Right lobe of liver (tissue), 6 donors: Measurements from ENCODE around the gene MRC2. TPM values are rescaled to one million over a fixed set of nuclear protein-coding genes. Genes with fewer than 3 reads are reported as not detected.

ENCODE experiments used
- ATAC-seq, 4 donors: fragments of 200-7000 bp; cut with Tn5 transposase; one replicate each; pipeline ENCODE4 v1.9.1; 2020; ENCODE audit warnings: mild to moderate bottlenecking in 4 of 4, moderate library complexity in 4 of 4
- DNase-seq, 3 donors: peaks; one replicate each; pipeline ENCODE4 v3.0.0-alpha.2; 2020
- H3K27ac ChIP-seq, 3 donors: fragments of 200-600 bp; one replicate each; pipeline ENCODE4 v1.8.0; 2022
- H3K27me3 ChIP-seq, 2 donors: fragments of 200-600 bp; one replicate each; pipeline ENCODE4 v1.8.0; 2022
- H3K36me3 ChIP-seq, 4 donors: fragments of 200-600 bp; sonication (generic) in 1 of 4; one replicate each; pipeline versions ENCODE4 v1.5.1 to v1.8.0; 2017 to 2022; ENCODE audit warnings: control low read depth in 1 of 4
- H3K4me1 ChIP-seq, 4 donors: fragments of 200-600 bp; sonication (generic) in 1 of 4; one replicate each; pipeline versions ENCODE4 v1.5.1 to v1.8.0; 2017 to 2022; ENCODE audit warnings: control low read depth in 1 of 4
- H3K4me3 ChIP-seq, 3 donors: fragments of 200-600 bp; one replicate each; pipeline ENCODE4 v1.8.0; 2022
- H3K9me3 ChIP-seq, 4 donors: fragments of 200-600 bp; sonication (generic) in 1 of 4; one replicate each; pipeline versions ENCODE4 v1.5.1 to v1.8.0; 2017 to 2022; ENCODE audit warnings: control low read depth in 1 of 4
- POLR2A ChIP-seq: fragments of 450-650 bp; IDR thresholded peaks from one replicate; pipeline ENCODE4 v1.6.1; 2017; ENCODE audit warnings: antibody characterized with exemption, mild to moderate bottlenecking
- WGBS: methylation state at CpG from one replicate; pipeline ENCODE4 v1.1.6; 2018; ENCODE audit warnings: low coverage, low lambda C conversion rate; ENCODE audit not compliant: insufficient coverage; ENCODE audit errors: missing lambda C conversion rate; 5-methylcytosine and 5-hydroxymethylcytosine counted together
- intact Hi-C, 2 donors: fragments of 100-400 bp; cut with DNase I; formaldehyde crosslinking; loops; one replicate each; pipeline versions ENCODE4 v1.11.2 to v1.14.1; 2022
- long read RNA-seq: library from polyadenylated mRNA; unstranded; transcript quantifications from one replicate; pipeline ENCODE4 v2.0.0, GENCODE V29; 2019
- total RNA-seq, 6 experiments: library from RNA; depleted of rRNA in 2 of 6; stranded (reverse); fragments of >200 nt in 2 of 6; fragmentation: NEBNext Ultra II Directional in 3 of 6; extraction: Animal tissue kit (Norgen Biotek cat#: 25700) in 3 of 6; gene quantifications; one replicate each; pipeline versions ENCODE4 v1.1.0 to v1.2.4, GENCODE V29; 2016 to 2023
- TF ChIP-seq, protein P1 (sequence below), 4 donors: fragments of 200-600 bp in 3 of 4; fragments of 450-650 bp in 1 of 4; IDR thresholded peaks; one replicate each; pipeline versions ENCODE4 v1.5.1 to v1.8.0; 2016 to 2022; ENCODE audit warnings: antibody characterized with exemption in 4 of 4, mild to moderate bottlenecking in 2 of 4
- donor health status: DM: no; HTN: yes; CAD: no.
- donor health status: DM: no; HTN: no; CAD: no.
- donor health status: DM: no; HTN: no; CAD: no.
- donor health status: DM: no; HTN: yes; CAD: no.
- donor health status: DM: no; HTN: yes; CAD: no.

The MRC2 gene, protein sequence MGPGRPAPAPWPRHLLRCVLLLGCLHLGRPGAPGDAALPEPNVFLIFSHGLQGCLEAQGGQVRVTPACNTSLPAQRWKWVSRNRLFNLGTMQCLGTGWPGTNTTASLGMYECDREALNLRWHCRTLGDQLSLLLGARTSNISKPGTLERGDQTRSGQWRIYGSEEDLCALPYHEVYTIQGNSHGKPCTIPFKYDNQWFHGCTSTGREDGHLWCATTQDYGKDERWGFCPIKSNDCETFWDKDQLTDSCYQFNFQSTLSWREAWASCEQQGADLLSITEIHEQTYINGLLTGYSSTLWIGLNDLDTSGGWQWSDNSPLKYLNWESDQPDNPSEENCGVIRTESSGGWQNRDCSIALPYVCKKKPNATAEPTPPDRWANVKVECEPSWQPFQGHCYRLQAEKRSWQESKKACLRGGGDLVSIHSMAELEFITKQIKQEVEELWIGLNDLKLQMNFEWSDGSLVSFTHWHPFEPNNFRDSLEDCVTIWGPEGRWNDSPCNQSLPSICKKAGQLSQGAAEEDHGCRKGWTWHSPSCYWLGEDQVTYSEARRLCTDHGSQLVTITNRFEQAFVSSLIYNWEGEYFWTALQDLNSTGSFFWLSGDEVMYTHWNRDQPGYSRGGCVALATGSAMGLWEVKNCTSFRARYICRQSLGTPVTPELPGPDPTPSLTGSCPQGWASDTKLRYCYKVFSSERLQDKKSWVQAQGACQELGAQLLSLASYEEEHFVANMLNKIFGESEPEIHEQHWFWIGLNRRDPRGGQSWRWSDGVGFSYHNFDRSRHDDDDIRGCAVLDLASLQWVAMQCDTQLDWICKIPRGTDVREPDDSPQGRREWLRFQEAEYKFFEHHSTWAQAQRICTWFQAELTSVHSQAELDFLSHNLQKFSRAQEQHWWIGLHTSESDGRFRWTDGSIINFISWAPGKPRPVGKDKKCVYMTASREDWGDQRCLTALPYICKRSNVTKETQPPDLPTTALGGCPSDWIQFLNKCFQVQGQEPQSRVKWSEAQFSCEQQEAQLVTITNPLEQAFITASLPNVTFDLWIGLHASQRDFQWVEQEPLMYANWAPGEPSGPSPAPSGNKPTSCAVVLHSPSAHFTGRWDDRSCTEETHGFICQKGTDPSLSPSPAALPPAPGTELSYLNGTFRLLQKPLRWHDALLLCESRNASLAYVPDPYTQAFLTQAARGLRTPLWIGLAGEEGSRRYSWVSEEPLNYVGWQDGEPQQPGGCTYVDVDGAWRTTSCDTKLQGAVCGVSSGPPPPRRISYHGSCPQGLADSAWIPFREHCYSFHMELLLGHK (N-terminal part only)
- 1 to 10 TPM; 1.7 to 7.4 (median 3.8) TPM for total RNA-seq
- long read RNA-seq, partial matches to known transcripts, result 1 of 1 reads
- long read RNA-seq, other reads (novel, unspliced or antisense), result 0 of 1 reads

DNA sequence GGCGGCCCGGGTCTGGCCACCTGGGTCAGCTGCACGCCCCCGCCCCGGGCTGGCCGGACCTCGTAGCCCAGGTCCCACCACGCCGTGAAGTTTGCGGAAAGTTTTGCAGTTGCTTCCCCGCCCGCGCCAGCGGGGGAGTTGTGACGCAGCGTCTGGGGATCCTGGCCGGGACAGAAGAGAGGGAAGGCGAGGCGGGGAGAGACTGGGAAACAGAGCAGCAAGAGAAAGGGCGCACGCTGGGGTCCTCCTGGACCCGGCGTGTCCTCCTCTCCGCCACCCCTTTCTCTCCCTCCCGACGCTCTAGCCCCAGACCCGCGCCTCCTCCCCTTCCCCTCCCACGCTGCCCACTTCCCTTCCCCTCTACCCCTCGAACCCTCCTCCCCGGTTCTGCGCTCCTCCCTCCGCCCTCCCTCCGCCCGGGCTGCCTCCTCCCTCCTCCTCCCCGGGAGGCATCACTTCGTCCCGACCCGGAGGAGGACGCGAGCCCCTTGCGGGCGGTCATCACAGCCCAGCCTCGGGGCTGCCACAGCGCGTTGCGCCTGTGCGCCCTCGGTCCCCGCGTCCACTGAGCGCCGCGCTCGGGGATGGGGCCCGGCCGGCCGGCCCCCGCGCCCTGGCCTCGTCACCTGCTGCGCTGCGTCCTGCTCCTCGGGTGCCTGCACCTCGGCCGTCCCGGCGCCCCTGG, at the start of gene MRC2:
MRC2 (plus strand) TSS at position 452 of the 685 bp plus-strand sequence; CDS start at position 585, 133 bp downstream.
- Histone ChIP-seq H3K27ac (peak within 1 kb of the TSS in 1 of 3 donors; percentile 57), H3K27me3 (no peaks in the 10 kb centered on the region), H3K9me3 (no peaks in the 10 kb centered on the region), H3K36me3 (no peaks in the 10 kb centered on the region), H3K4me1 (peaks cover 0 to 10% (median 0%) of the 10 kb centered on the region in 4 donors), H3K4me3 (peak within 1 kb of the TSS; percentile 32 to 44 (median 39))
- intact Hi-C loops, result no loop called here
- 4% methylated on average over 22 of the region's 68 CpGs for WGBS
- TF ChIP-seq, protein P1, sequence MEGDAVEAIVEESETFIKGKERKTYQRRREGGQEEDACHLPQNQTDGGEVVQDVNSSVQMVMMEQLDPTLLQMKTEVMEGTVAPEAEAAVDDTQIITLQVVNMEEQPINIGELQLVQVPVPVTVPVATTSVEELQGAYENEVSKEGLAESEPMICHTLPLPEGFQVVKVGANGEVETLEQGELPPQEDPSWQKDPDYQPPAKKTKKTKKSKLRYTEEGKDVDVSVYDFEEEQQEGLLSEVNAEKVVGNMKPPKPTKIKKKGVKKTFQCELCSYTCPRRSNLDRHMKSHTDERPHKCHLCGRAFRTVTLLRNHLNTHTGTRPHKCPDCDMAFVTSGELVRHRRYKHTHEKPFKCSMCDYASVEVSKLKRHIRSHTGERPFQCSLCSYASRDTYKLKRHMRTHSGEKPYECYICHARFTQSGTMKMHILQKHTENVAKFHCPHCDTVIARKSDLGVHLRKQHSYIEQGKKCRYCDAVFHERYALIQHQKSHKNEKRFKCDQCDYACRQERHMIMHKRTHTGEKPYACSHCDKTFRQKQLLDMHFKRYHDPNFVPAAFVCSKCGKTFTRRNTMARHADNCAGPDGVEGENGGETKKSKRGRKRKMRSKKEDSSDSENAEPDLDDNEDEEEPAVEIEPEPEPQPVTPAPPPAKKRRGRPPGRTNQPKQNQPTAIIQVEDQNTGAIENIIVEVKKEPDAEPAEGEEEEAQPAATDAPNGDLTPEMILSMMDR (IDR thresholded peaks at IDR 0.05), result no peak
- peak; percentile 21 for TF ChIP-seq POLR2A
- ATAC-seq, result peak; percentile 35 to 50 (median 43)
- peak in 1 of 3 donors; percentile 50 for DNase-seq

DNA sequence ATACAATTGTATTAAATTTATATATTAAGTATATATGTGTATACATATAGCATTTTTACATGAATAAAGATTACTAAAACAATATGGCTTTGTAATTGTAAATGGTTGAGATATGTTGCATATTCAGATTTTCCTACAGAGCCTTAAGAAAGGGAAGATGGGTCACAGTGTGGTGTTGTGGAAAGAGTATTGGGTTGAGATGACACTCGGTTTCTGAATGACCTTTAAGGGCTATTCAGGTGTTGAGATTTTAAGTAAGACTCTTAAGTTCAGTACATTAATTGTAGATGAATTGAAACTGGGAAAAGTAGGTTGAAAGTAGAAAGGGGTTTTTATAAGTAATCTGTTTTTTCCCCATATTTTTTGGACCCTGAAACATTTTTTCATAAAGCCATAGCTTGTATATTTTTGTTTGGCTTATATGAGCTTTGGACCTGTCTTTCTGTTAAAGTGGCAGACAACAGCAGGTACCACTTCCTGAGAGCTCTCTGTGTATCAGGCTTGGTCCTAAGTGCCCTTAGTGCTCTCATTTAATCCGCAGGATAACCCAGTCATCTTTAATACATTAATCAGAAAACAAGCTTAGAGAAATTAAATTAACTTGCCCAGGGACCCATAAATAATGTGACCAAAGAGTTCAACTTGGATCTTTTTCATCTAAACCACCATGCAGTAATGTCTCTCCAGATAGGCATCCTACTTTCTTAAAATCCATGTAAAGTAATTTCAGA, 48.5 kb upstream of the MRC2 start:
- ATAC-seq, result no peak
- no peaks in the 10 kb centered on the region for H3K9me3 ChIP-seq
- DNase-seq, result no peak
- H3K27ac ChIP-seq, result no peak overlapping the region
- no peaks in the 10 kb centered on the region for H3K4me1 ChIP-seq
- WGBS, result 89% methylated on average over 2 of the region's 2 CpGs
- intact Hi-C loops, result no loop called here
- no peak overlapping the region for H3K4me3 ChIP-seq
- H3K27me3 ChIP-seq, result no peaks in the 10 kb centered on the region
- peaks cover 0 to 32% (median 7%) of the 10 kb centered on the region in 4 donors for H3K36me3 ChIP-seq
- TF ChIP-seq, protein P1 (IDR thresholded peaks at IDR 0.05), result no peak
- no peak for TF ChIP-seq POLR2A

DNA sequence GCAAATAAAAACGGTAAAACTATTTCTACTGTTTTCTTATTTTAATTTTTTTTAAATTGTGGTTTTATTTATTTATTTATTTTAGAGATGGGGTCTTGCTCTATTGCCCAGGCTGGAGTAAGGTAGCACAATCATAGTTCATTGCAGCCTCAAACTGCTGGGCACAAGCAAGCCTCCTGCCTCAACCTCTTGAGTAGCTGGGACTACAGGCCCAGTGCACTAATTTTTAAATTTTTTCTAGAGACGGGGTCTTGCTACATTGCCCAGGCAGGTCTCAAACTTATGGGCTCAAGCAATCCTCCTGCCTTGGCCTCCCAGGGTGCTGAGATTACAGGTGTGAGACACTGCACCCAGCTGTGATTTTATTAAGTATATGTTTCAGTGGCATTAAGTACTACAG, 46.5 kb upstream of the MRC2 start:
- H3K4me1 ChIP-seq, result no peaks in the 10 kb centered on the region
- DNase-seq, result no peak
- 94% methylated on average over 2 of the region's 2 CpGs for WGBS
- H3K4me3 ChIP-seq, result no peak overlapping the region
- no peak for ATAC-seq
- peaks cover 0 to 35% (median 11%) of the 10 kb centered on the region in 4 donors for H3K36me3 ChIP-seq
- intact Hi-C loops, result no loop called here
- no peaks in the 10 kb centered on the region for H3K9me3 ChIP-seq
- no peak overlapping the region for H3K27ac ChIP-seq
- H3K27me3 ChIP-seq, result no peaks in the 10 kb centered on the region
- TF ChIP-seq, protein P1 (IDR thresholded peaks at IDR 0.05), result no peak
- TF ChIP-seq POLR2A, result no peak
